H9 (cell line): ENCODE data around the gene C17orf107. TPM values are rescaled to one million over a fixed set of nuclear protein-coding genes. Genes with fewer than 3 reads are reported as not detected.
A peak's percentile ranks its signal among the peaks of the same experiment; 100 is the strongest.

Source experiments
- DNase-seq: peaks from one replicate; pipeline ENCODE4 v3.0.0-alpha.2; 2017
- H2AFZ ChIP-seq: one replicate; pipeline ENCODE4 v1.6.1; 2013; ENCODE audit warnings: mild to moderate bottlenecking, low read length, control low read depth, moderate library complexity
- H2AK5ac ChIP-seq: 2 replicates; pipeline ENCODE4 v1.6.1; 2013; ENCODE audit warnings: low read length, control low read depth, mixed read lengths; ENCODE audit not compliant: insufficient read length
- H2BK120ac ChIP-seq: one replicate; pipeline ENCODE4 v1.6.1; 2013; ENCODE audit warnings: low read depth, mild to moderate bottlenecking, low read length, control low read depth, inconsistent platforms; ENCODE audit not compliant: poor library complexity, severe bottlenecking
- H2BK12ac ChIP-seq: 2 replicates; pipeline ENCODE4 v1.6.1; 2013; ENCODE audit warnings: low read length, control low read depth, mixed read lengths, low read depth; ENCODE audit not compliant: insufficient read length
- H2BK15ac ChIP-seq: 2 replicates; pipeline ENCODE4 v1.6.1; 2013; ENCODE audit warnings: low read depth, low read length, control low read depth
- H2BK20ac ChIP-seq: one replicate; pipeline ENCODE4 v1.6.1; 2013; ENCODE audit warnings: low read depth, mild to moderate bottlenecking, low read length, control low read depth, inconsistent platforms; ENCODE audit not compliant: poor library complexity, severe bottlenecking
- H2BK5ac ChIP-seq: 2 replicates; pipeline ENCODE4 v1.6.1; 2013; ENCODE audit warnings: low read length, control low read depth, mixed read lengths; ENCODE audit not compliant: insufficient read length
- H3K14ac ChIP-seq: 2 replicates; pipeline ENCODE4 v1.6.1; 2013; ENCODE audit warnings: low read length, control low read depth; ENCODE audit not compliant: insufficient read depth
- H3K18ac ChIP-seq: 2 replicates; pipeline ENCODE4 v1.6.1; 2013; ENCODE audit warnings: low read depth, mild to moderate bottlenecking, mixed read lengths, low read length, control low read depth; ENCODE audit not compliant: insufficient read length
- H3K23ac ChIP-seq: 2 replicates; pipeline ENCODE4 v1.6.1; 2013; ENCODE audit warnings: low read length, control low read depth, mixed read lengths, low read depth; ENCODE audit not compliant: insufficient read length
- H3K23me2 ChIP-seq: 2 replicates; pipeline ENCODE4 v1.6.1; 2013; ENCODE audit warnings: low read depth, mild to moderate bottlenecking, mixed read lengths, low read length, control low read depth; ENCODE audit not compliant: insufficient read length, poor library complexity, severe bottlenecking
- H3K27ac ChIP-seq: 2 replicates; pipeline ENCODE4 v1.5.1; 2013; ENCODE audit warnings: low read length, control low read depth, mixed read lengths, low read depth; ENCODE audit not compliant: insufficient read length
- H3K27me3 ChIP-seq: 2 replicates; pipeline ENCODE4 v1.6.1; 2013; ENCODE audit warnings: low read length, control low read depth, inconsistent platforms; ENCODE audit not compliant: insufficient read depth
- H3K4ac ChIP-seq: 2 replicates; pipeline ENCODE4 v1.6.1; 2013; ENCODE audit warnings: low read depth, mild to moderate bottlenecking, control low read depth, inconsistent platforms, low read length, moderate library complexity
- H3K4me1 ChIP-seq: 2 replicates; pipeline ENCODE4 v1.6.1; 2013; ENCODE audit warnings: low read length, control low read depth, inconsistent platforms; ENCODE audit not compliant: insufficient read depth
- H3K4me2 ChIP-seq: 2 replicates; pipeline ENCODE4 v1.6.1; 2013; ENCODE audit warnings: low read length, control low read depth, mixed read lengths; ENCODE audit not compliant: insufficient read length, insufficient read depth
- H3K56ac ChIP-seq: 2 replicates; pipeline ENCODE4 v1.6.1; 2013; ENCODE audit warnings: low read depth, mild to moderate bottlenecking, mixed read lengths, low read length, control low read depth; ENCODE audit not compliant: insufficient read length
- H3K79me1 ChIP-seq: 2 replicates; pipeline ENCODE4 v1.6.1; 2013; ENCODE audit warnings: low read depth, mild to moderate bottlenecking, moderate library complexity, low read length, control low read depth, inconsistent platforms; ENCODE audit not compliant: insufficient read depth, poor library complexity, severe bottlenecking
- H3K79me2 ChIP-seq: 2 replicates; pipeline ENCODE4 v1.6.1; 2013; ENCODE audit warnings: low read length, control low read depth, inconsistent platforms; ENCODE audit not compliant: insufficient read depth
- H3K9ac ChIP-seq: 2 replicates; pipeline ENCODE4 v1.6.1; 2013; ENCODE audit warnings: low read length, control low read depth, mixed read lengths; ENCODE audit not compliant: insufficient read length; ENCODE audit errors: extremely low read depth
- H3K9me3 ChIP-seq: one replicate; pipeline ENCODE4 v1.6.1; 2013; ENCODE audit warnings: low read depth, low read length, inconsistent platforms; ENCODE audit not compliant: control insufficient read depth
- H3T11ph ChIP-seq: one replicate; pipeline ENCODE4 v1.6.1; 2013; ENCODE audit warnings: mild to moderate bottlenecking, low read length, control low read depth, inconsistent platforms
- H4K20me1 ChIP-seq: one replicate; pipeline ENCODE4 v1.6.1; 2013; ENCODE audit not compliant: control insufficient read depth, insufficient read length, insufficient read depth
- H4K5ac ChIP-seq: 2 replicates; pipeline ENCODE4 v1.6.1; 2013; ENCODE audit warnings: low read depth, mild to moderate bottlenecking, mixed read lengths, low read length, control low read depth; ENCODE audit not compliant: insufficient read length
- H4K8ac ChIP-seq: replicated peaks from 2 replicates; pipeline ENCODE4 v1.6.1; 2013; ENCODE audit warnings: low read length, control low read depth, mixed read lengths, low read depth; ENCODE audit not compliant: insufficient read length
- H4K91ac ChIP-seq: 2 replicates; pipeline ENCODE4 v1.6.1; 2013; ENCODE audit warnings: low read depth, mild to moderate bottlenecking, moderate library complexity, mixed read lengths, low read length, control low read depth; ENCODE audit not compliant: insufficient read length
- H3K27ac Mint-ChIP-seq, 3 experiments: 2 replicates in 2 of 3; 3 replicates in 1 of 3; pipeline ENCODE4 v1.8.0; 2020 to 2021; ENCODE audit warnings: mixed read lengths in 3 of 3, mild to moderate bottlenecking in 1 of 3, moderate library complexity in 1 of 3
- H3K27me3 Mint-ChIP-seq: 2 replicates; pipeline ENCODE4 v1.8.0; 2021; ENCODE audit warnings: low read depth, mild to moderate bottlenecking, moderate library complexity, mixed read lengths
- H3K36me3 Mint-ChIP-seq, 3 experiments: 2 replicates in 2 of 3; 3 replicates in 1 of 3; pipeline ENCODE4 v1.8.0; 2020 to 2021; ENCODE audit warnings: low read depth in 3 of 3, mixed read lengths in 3 of 3; ENCODE audit not compliant: insufficient read depth in 1 of 3
- H3K4me1 Mint-ChIP-seq, 2 experiments: 2 replicates each; pipeline ENCODE4 v1.8.0; 2020; ENCODE audit warnings: mixed read lengths in 2 of 2
- H3K4me3 Mint-ChIP-seq, 2 experiments: 2 replicates in 1 of 2; 3 replicates in 1 of 2; pipeline ENCODE4 v1.8.0; 2020 to 2021; ENCODE audit warnings: mild to moderate bottlenecking in 2 of 2, mixed read lengths in 2 of 2, moderate library complexity in 1 of 2
- H3K9me3 Mint-ChIP-seq, 2 experiments: 2 replicates in 1 of 2; 3 replicates in 1 of 2; pipeline ENCODE4 v1.8.0; 2020; ENCODE audit warnings: mild to moderate bottlenecking in 2 of 2, mixed read lengths in 2 of 2, moderate library complexity in 1 of 2
- WGBS: extraction: QIAGEN DNeasy Blood & Tissue Kit; methylation state at CpG from one replicate; pipeline ENCODE4 v1.1.7; 2013; ENCODE audit warnings: missing lambda C conversion rate, low lambda C conversion rate, mixed read lengths; ENCODE audit not compliant: insufficient read length; ENCODE audit errors: extremely low coverage; 5-methylcytosine and 5-hydroxymethylcytosine counted together
- total RNA-seq: library from RNA; stranded (reverse); gene quantifications from 2 replicates; pipeline ENCODE4 v1.2.1, GENCODE V29; 2021
- TF ChIP-seq, protein P1 (sequence below): fragments of 200-600 bp; sonication (generic); conservative IDR thresholded peaks from 3 replicates; pipeline ENCODE4 v1.8.0; 2021; ENCODE audit warnings: antibody characterized with exemption, mild to moderate bottlenecking

C17orf107 gene
- total RNA-seq, 1 experiment from 2014 or later, result 4.4 TPM

DNA sequence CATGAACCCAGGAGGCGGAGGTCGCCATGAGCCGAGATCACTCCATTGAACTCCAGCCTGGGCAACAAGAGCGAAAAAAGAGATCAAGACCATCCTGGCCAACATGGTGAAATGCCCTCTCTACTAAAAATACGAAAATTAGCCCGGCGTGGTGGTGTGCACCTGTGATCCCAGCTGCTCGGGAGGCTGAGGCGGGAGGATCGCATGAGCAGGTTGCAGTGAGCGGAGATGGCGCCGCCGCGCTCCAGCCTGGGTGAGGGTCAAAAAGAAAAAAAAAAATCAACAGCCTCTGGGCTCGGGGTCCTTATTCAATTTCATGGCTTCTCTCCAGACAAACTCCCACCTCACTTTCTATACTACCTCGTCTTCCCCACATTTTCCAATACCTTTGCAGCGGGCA, 29.5 kb downstream of the C17orf107 start:
- Histone ChIP-seq H4K20me1 (no peaks in the 10 kb centered on the region), H4K91ac (no peak overlapping the region), H3K23ac (no peak overlapping the region), H3K56ac (no peak overlapping the region), H3K23me2 (no peaks in the 10 kb centered on the region), H3K14ac (no peak overlapping the region), H2BK5ac (no peak overlapping the region), H3T11ph (no peak overlapping the region), H3K27me3 (no peaks in the 10 kb centered on the region), H3K27ac (no peak overlapping the region), H3K79me1 (no peaks in the 10 kb centered on the region), H2BK12ac (no peak overlapping the region), H3K9me3 (no peaks in the 10 kb centered on the region), H3K4me1 (no peaks in the 10 kb centered on the region), H3K18ac (no peak overlapping the region), H2BK20ac (no peak overlapping the region), H3K4me2 (no peak overlapping the region), H3K4ac (no peak overlapping the region), H3K9ac (no peak overlapping the region), H4K5ac (no peak overlapping the region), H2AFZ (no peak overlapping the region), H2AK5ac (no peak overlapping the region), H4K8ac (no peak overlapping the region), H3K79me2 (no peaks in the 10 kb centered on the region), H2BK120ac (no peak overlapping the region), H2BK15ac (no peak overlapping the region)
- Mint-ChIP-seq H3K4me1 (peaks cover 13 to 15% of the 10 kb centered on the region in 2 experiments), H3K9me3 (no peaks in the 10 kb centered on the region), H3K27me3 (no peaks in the 10 kb centered on the region; the same call in 1 of the 2 replicates), H3K36me3 (peaks cover 5 to 25% (median 8%) of the 10 kb centered on the region in 3 experiments; a peak in 6 of 7 replicates), H3K4me3 (no peak overlapping the region), H3K27ac (peak overlapping the region in 1 of 3 experiments; percentile 91; a peak in 1 of 7 replicates)
- TF ChIP-seq, protein P1, sequence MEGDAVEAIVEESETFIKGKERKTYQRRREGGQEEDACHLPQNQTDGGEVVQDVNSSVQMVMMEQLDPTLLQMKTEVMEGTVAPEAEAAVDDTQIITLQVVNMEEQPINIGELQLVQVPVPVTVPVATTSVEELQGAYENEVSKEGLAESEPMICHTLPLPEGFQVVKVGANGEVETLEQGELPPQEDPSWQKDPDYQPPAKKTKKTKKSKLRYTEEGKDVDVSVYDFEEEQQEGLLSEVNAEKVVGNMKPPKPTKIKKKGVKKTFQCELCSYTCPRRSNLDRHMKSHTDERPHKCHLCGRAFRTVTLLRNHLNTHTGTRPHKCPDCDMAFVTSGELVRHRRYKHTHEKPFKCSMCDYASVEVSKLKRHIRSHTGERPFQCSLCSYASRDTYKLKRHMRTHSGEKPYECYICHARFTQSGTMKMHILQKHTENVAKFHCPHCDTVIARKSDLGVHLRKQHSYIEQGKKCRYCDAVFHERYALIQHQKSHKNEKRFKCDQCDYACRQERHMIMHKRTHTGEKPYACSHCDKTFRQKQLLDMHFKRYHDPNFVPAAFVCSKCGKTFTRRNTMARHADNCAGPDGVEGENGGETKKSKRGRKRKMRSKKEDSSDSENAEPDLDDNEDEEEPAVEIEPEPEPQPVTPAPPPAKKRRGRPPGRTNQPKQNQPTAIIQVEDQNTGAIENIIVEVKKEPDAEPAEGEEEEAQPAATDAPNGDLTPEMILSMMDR, result no peak
- no CpG with 5 or more reads among the region's 18 CpGs for WGBS
- DNase-seq, result no peak
